Ishikawa (cell line): ENCODE results near the gene AAR2.

Experiments
- CEBPB ChIP-seq: IDR thresholded peaks from 2 replicates; pipeline ENCODE4 v1.6.1; 2012
- CREB1 ChIP-seq: IDR thresholded peaks from 2 replicates; pipeline ENCODE4 v1.6.1; 2012; ENCODE audit warnings: low read depth
- EGR1 ChIP-seq: IDR thresholded peaks from 2 replicates; pipeline ENCODE4 v1.6.1; 2012
- EP300 ChIP-seq: IDR thresholded peaks from 2 replicates; pipeline ENCODE4 v1.6.1; 2012; ENCODE audit warnings: borderline replicate concordance
- MAX ChIP-seq: IDR thresholded peaks from 2 replicates; pipeline ENCODE4 v1.6.1; 2012
- RAD21 ChIP-seq: IDR thresholded peaks from 2 replicates; pipeline ENCODE4 v1.6.1; 2012; ENCODE audit warnings: low read depth
- TAF1 ChIP-seq: IDR thresholded peaks from 2 replicates; pipeline ENCODE4 v1.6.1; 2012; ENCODE audit warnings: low read depth, mild to moderate bottlenecking
- TCF12 ChIP-seq: IDR thresholded peaks from 2 replicates; pipeline ENCODE4 v1.6.1; 2012; ENCODE audit warnings: low read depth
- TEAD4 ChIP-seq: IDR thresholded peaks from 2 replicates; pipeline ENCODE4 v1.6.1; 2012
- ZBTB7A ChIP-seq: IDR thresholded peaks from 2 replicates; pipeline ENCODE4 v1.6.1; 2012; ENCODE audit warnings: low read depth

- TF ChIP-seq RAD21 (no peak), TAF1 (no peak), EP300 (no peak), MAX (no peak), CEBPB (no peak), TCF12 (no peak), EGR1 (no peak), ZBTB7A (no peak), TEAD4 (no peak), CREB1 (no peak)
Observed at GRCh38 chr20:36274181-36274841, 38.0 kb downstream of the AAR2 start.
